Measurements from ENCODE around the gene TSPAN15.

TSPAN15 gene

DNA sequence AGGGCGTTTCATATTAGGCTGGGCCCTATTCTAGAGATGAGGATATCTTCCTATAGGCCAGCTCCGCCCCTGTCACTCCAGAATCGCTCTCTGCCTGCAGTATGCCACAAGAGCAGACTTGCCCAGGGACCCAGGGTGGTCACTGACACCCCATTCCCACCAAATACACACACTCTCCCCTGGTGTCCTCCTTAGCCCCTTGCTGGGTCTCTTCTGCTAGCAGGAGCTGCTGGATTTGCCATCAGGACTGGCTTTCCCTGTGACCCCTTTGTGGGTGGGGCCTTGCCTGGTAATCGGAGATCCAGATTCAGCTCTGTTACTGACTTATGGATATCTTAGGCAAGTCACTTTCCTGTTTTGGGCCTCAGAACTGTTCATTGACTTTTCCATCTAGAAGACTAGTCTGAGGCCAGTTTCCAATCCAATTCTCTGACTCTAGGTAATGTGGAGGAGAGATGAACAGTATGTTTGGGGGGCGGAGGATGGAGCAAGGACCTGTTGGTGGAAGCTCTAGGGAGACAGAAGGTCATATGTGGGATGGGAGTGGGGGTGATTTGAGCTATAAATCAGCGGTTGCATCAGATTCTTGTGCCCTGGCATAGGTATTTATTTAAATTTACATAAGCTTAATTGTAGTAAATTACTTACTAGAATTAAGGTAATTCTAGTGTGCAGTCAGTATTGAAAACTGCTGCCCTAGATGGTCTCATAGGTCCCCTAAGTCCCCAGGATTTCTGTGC, 1.6 kb downstream of the TSPAN15 start:
- Histone ChIP-seq H3K27ac (ENCODE audit: low read depth, low read length, poor library complexity, severe bottlenecking) (no peak overlapping the region), H3K4me1 (ENCODE audit: insufficient read depth, low read length, severe bottlenecking) (no peaks in the 10 kb centered on the region), H3K9me3 (ENCODE audit: low read length) (no peaks in the 10 kb centered on the region), H3K27me3 (ENCODE audit: insufficient read depth, low read length) (no peaks in the 10 kb centered on the region), H3K4me3 (ENCODE audit: low read depth, low read length, poor library complexity, severe bottlenecking) (no peak overlapping the region), H3K36me3 (ENCODE audit: insufficient read depth, low read length) (no peaks in the 10 kb centered on the region), H2AFZ (ENCODE audit: low read length) (no peak overlapping the region), H3K9ac (ENCODE audit: low read length) (no peak overlapping the region), H4K20me1 (ENCODE audit: insufficient read depth, low read length) (no peaks in the 10 kb centered on the region), H3K4me2 (ENCODE audit: low read length) (no peak overlapping the region), H3F3A (ENCODE audit: insufficient read depth, low read length) (no peaks in the 10 kb centered on the region), H3K9me2 (ENCODE audit: low read depth, low read length) (no peaks in the 10 kb centered on the region), H3K79me2 (ENCODE audit: insufficient read depth, low read length) (no peaks in the 10 kb centered on the region)
- TF ChIP-seq, protein P1, sequence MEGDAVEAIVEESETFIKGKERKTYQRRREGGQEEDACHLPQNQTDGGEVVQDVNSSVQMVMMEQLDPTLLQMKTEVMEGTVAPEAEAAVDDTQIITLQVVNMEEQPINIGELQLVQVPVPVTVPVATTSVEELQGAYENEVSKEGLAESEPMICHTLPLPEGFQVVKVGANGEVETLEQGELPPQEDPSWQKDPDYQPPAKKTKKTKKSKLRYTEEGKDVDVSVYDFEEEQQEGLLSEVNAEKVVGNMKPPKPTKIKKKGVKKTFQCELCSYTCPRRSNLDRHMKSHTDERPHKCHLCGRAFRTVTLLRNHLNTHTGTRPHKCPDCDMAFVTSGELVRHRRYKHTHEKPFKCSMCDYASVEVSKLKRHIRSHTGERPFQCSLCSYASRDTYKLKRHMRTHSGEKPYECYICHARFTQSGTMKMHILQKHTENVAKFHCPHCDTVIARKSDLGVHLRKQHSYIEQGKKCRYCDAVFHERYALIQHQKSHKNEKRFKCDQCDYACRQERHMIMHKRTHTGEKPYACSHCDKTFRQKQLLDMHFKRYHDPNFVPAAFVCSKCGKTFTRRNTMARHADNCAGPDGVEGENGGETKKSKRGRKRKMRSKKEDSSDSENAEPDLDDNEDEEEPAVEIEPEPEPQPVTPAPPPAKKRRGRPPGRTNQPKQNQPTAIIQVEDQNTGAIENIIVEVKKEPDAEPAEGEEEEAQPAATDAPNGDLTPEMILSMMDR (IDR thresholded peaks at IDR 0.05; ENCODE audit: low read length): no peak
- no peak for TF ChIP-seq EZH2 (IDR thresholded peaks at IDR 0.05; ENCODE audit: borderline replicate concordance, low read length)

DNA sequence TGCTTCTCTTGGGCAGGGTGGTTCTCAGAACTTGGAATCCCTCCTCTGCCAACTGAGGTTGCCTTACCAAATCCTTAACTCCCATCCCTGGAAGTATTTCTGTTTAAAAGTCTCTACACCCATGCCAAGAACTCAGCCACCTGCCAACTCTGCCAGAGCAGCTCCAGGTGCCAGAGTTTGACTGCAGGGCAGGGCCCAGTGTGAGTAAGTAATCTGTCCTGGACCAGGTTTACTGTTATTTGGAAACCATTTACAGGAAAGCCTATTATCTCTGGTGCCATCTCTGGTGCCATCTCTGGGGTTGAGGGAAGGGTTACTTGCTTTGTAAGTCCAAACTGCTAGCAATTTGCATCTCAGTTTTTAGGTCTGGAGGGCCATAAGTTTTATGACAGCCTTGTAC, 2.5 kb downstream of the TSPAN15 start:
- Histone ChIP-seq H2AFZ (ENCODE audit: low read length) (no peak overlapping the region), H3K9me2 (ENCODE audit: low read depth, low read length) (no peaks in the 10 kb centered on the region), H3F3A (ENCODE audit: insufficient read depth, low read length) (no peaks in the 10 kb centered on the region), H3K9ac (ENCODE audit: low read length) (no peak overlapping the region), H3K4me2 (ENCODE audit: low read length) (no peak overlapping the region), H3K79me2 (ENCODE audit: insufficient read depth, low read length) (no peaks in the 10 kb centered on the region), H3K4me3 (ENCODE audit: low read depth, low read length, poor library complexity, severe bottlenecking) (no peak overlapping the region), H4K20me1 (ENCODE audit: insufficient read depth, low read length) (no peaks in the 10 kb centered on the region), H3K4me1 (ENCODE audit: insufficient read depth, low read length, severe bottlenecking) (no peaks in the 10 kb centered on the region), H3K27me3 (ENCODE audit: insufficient read depth, low read length) (no peaks in the 10 kb centered on the region), H3K27ac (ENCODE audit: low read depth, low read length, poor library complexity, severe bottlenecking) (no peak overlapping the region), H3K36me3 (ENCODE audit: insufficient read depth, low read length) (no peaks in the 10 kb centered on the region), H3K9me3 (ENCODE audit: low read length) (no peaks in the 10 kb centered on the region)
- no peak for TF ChIP-seq EZH2 (IDR thresholded peaks at IDR 0.05; ENCODE audit: borderline replicate concordance, low read length)
- TF ChIP-seq, protein P1 (IDR thresholded peaks at IDR 0.05; ENCODE audit: low read length): no peak

DNA sequence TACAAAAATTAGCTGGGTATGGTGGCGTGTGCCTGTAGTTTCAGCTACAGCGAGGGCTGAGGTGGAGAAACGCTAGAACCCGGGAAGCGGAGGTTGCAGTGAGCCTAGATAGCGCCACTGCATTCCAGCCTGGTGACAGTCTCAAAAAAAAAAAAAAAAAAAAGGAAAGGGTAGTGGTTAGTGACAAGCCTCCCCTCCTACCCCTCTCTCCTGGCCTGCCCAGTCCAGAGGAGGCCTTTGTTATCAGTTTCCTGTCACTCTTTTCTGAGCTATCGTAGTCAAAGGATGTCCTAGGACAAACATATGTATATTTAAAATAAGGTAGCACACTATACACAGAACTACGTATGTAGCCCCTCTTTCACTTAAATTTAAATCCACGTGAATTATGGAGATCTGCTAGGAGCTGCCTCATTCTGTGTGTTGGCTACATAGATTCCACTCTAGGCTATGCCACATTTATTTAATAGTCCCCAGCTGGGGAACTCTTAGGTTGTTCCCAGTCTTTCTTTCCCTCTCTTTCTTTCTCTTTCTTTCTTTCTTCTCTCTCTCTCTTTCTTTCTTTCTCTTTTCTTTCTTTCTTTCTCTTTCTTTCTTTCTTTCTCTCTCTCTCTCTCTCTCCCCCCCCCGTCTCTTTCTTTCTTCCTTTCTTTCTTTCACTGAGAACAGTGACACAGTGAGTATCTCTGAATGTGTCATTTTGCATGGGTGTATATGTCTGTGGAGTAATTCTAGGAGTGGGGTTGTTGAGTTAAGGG, 3.9 kb downstream of the TSPAN15 start:
- TF ChIP-seq EZH2 (IDR thresholded peaks at IDR 0.05; ENCODE audit: borderline replicate concordance, low read length): no peak
- TF ChIP-seq, protein P1 (IDR thresholded peaks at IDR 0.05; ENCODE audit: low read length): no peak
- Histone ChIP-seq H3K4me1 (ENCODE audit: insufficient read depth, low read length, severe bottlenecking) (no peaks in the 10 kb centered on the region), H3K27ac (ENCODE audit: low read depth, low read length, poor library complexity, severe bottlenecking) (no peak overlapping the region)

More for the DNA sequence above, 3.9 kb downstream of the TSPAN15 start:
- Histone ChIP-seq H3K9me3 (ENCODE audit: low read length) (no peaks in the 10 kb centered on the region), H3K79me2 (ENCODE audit: insufficient read depth, low read length) (no peaks in the 10 kb centered on the region), H3F3A (ENCODE audit: insufficient read depth, low read length) (no peaks in the 10 kb centered on the region), H3K9me2 (ENCODE audit: low read depth, low read length) (no peaks in the 10 kb centered on the region), H3K4me3 (ENCODE audit: low read depth, low read length, poor library complexity, severe bottlenecking) (no peak overlapping the region), H3K36me3 (ENCODE audit: insufficient read depth, low read length) (no peaks in the 10 kb centered on the region), H3K4me2 (ENCODE audit: low read length) (no peak overlapping the region), H3K27me3 (ENCODE audit: insufficient read depth, low read length) (no peaks in the 10 kb centered on the region), H3K9ac (ENCODE audit: low read length) (no peak overlapping the region), H4K20me1 (ENCODE audit: insufficient read depth, low read length) (no peaks in the 10 kb centered on the region), H2AFZ (ENCODE audit: low read length) (no peak overlapping the region)
